ENCODE measurements around the gene PHF21B. TPM values are rescaled to one million over a fixed set of nuclear protein-coding genes. Genes with fewer than 3 reads are reported as not detected.
"Not testable (repeated sequence)": the region's sequence is repeated elsewhere in the genome, so short reads cannot be mapped to it uniquely, and the experiment has no call there.

The PHF21B gene
- total and polyA plus RNA-seq, 7 donors = 0.13 to 0.66 (median 0.28) TPM; not detected in 4

- TF ChIP-seq POLR2A (IDR thresholded peaks at IDR 0.05) = no peak
- no peak for TF ChIP-seq CTCF (IDR thresholded peaks at IDR 0.05)
- TF ChIP-seq EP300 (IDR thresholded peaks at IDR 0.05) = no peak
- TF ChIP-seq POLR2AphosphoS5 (IDR thresholded peaks at IDR 0.05) = no peak
- intact Hi-C loops (cut with DNase I) = no loop called here
- 82 to 83% methylated on average over 21 of the region's 21 CpGs for WGBS, 2 donors
- peaks cover 0 to 10% (median 5%) of the 10 kb centered on the region in 4 donors for H3K9me3 ChIP-seq
- peaks cover 0 to 15% (median 0%) of the 10 kb centered on the region in 3 donors for H3K27me3 ChIP-seq
- H3K4me3 ChIP-seq = no peak overlapping the region
- no peaks in the 10 kb centered on the region for H3K4me1 ChIP-seq
- no peak overlapping the region for H3K27ac ChIP-seq
- no peaks in the 10 kb centered on the region for H3K36me3 ChIP-seq
- DNase-seq = no peak
These were observed 103.4 kb downstream of the PHF21B start for GRCh38 chr22:44906248-44906936.

DNA sequence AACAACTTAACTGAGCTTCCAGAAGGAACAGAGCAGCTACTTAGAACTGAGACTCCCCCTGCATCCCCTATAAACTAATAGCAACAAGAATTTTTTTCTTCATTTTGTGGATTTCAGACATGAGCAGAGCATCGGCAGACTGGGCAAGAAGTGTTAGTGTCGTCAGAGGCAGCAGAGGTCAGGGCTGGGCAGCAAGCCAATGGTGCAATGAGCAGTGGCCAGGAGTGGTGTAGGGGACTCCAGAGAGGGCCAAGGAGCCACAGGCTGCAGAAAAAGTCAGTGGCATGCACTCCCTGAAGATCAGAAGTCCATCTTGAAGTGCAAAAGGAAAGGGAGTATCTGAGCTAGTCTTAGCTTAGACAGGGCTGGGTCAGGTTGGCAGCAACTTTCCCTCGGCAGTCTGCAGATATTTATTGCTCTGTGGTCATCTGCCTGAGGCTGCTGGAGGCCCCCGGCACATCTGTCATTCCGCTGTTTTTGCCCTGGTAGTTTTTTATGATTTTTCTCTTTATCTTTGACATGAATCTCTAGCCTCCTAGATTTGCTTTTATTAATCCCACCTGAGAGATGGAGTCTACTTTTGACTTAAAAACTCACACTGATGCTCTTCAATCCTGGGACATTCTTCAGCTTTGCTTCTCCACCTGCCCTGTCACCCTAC is 105.2 kb downstream of the PHF21B start:
- peaks cover 0 to 21% (median 0%) of the 10 kb centered on the region in 3 donors for H3K27me3 ChIP-seq
- intact Hi-C loops (cut with DNase I); H3K4me3 ChIP-seq: not testable (repeated sequence)

GRCh38 chr22:44903164-44903563 is 106.6 kb downstream of the PHF21B start:
- H3K9me3 ChIP-seq = peaks cover 0 to 16% (median 11%) of the 10 kb centered on the region in 4 donors
- DNase-seq; H3K4me1 ChIP-seq; H3K4me3 ChIP-seq; H3K36me3 ChIP-seq; H3K27ac ChIP-seq; intact Hi-C loops (cut with DNase I): not testable (repeated sequence)
- peaks cover 0 to 21% (median 0%) of the 10 kb centered on the region in 3 donors for H3K27me3 ChIP-seq
- whole genome bisulfite sequencing, 2 donors = no CpG with 5 or more reads among the region's 2 CpGs

More for the DNA sequence above, 105.2 kb downstream of the PHF21B start:
- peaks cover 0 to 16% (median 11%) of the 10 kb centered on the region in 4 donors for H3K9me3 ChIP-seq
- not testable (repeated sequence) for H3K36me3 ChIP-seq, DNase-seq, H3K4me1 ChIP-seq, H3K27ac ChIP-seq
- 26 to 49% methylated on average over 3 of the region's 5 CpGs for WGBS, 2 donors

DNA sequence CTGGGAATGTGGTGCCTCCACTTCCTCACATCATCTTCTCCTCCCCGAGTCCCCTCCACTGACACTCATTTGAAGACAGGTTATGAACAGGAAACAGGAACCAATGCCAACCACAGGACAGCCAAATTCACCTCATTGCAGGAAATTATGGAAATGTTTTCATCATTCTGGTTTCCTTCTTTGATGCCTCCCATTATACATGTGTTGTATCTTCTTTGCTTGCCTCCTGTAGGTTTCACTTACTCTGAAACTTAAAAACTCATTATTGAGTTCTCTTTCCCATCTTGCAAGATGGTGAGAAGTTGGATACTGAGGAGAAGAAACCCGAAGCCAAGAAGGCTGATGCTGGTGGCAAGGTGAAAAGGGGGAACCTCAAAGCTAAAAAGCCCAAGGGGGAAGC is 108.5 kb downstream of the PHF21B start:
- Histone ChIP-seq H3K4me1 (no peaks in the 10 kb centered on the region), H3K27me3 (peaks cover 0 to 10% (median 0%) of the 10 kb centered on the region in 3 donors), H3K27ac (no peak overlapping the region), H3K36me3 (no peaks in the 10 kb centered on the region), H3K9me3 (peaks cover 0 to 16% (median 11%) of the 10 kb centered on the region in 4 donors), H3K4me3 (no peak overlapping the region)
- WGBS, 2 donors = 64 to 67% methylated on average over 2 of the region's 2 CpGs
- intact Hi-C loops (cut with DNase I) = no loop called here
- no peak for DNase-seq
- TF ChIP-seq POLR2AphosphoS5 (IDR thresholded peaks at IDR 0.05) = no peak
- TF ChIP-seq POLR2A (IDR thresholded peaks at IDR 0.05) = no peak
- TF ChIP-seq CTCF (IDR thresholded peaks at IDR 0.05) = no peak
- TF ChIP-seq EP300 (IDR thresholded peaks at IDR 0.05) = no peak

DNA sequence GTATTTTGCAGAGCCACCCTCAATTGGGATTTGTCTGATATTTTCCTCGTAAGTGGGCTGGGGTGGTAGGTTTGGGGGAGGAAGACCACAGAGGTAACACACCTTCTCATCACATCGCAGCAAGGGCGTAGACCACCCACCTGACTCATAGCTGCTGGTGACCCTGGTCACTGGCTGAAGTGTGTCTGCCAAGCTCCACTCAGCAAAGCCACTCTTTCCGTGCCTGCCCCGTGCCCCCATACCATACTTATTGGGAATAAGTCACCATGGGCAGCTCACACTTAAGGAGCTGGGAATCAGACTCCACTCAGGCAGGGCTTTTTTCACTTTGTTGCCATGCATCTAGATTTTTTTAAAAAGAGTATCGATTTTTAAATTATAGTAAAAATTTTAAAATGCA is 111.6 kb downstream of the PHF21B start:
- intact Hi-C loops (cut with DNase I) = no loop called here
- peaks cover 0 to 10% (median 0%) of the 10 kb centered on the region in 3 donors for H3K27me3 ChIP-seq
- 95 to 96% methylated on average over 6 of the region's 6 CpGs for WGBS, 2 donors
- TF ChIP-seq POLR2A (IDR thresholded peaks at IDR 0.05) (no peak), CTCF (IDR thresholded peaks at IDR 0.05) (no peak), EP300 (IDR thresholded peaks at IDR 0.05) (no peak), POLR2AphosphoS5 (IDR thresholded peaks at IDR 0.05) (no peak)
- H3K27ac ChIP-seq = no peak overlapping the region
- no peak overlapping the region for H3K4me3 ChIP-seq
- no peaks in the 10 kb centered on the region for H3K36me3 ChIP-seq
- DNase-seq = no peak
- H3K9me3 ChIP-seq = peaks cover 0 to 16% (median 11%) of the 10 kb centered on the region in 4 donors
- H3K4me1 ChIP-seq = no peaks in the 10 kb centered on the region

All from sigmoid colon (tissue), 7 donors.